Sigmoid colon (tissue), 7 donors: ENCODE data around the gene UBR3. TPM values are rescaled to one million over a fixed set of nuclear protein-coding genes. Genes with fewer than 3 reads are reported as not detected.

Experiments used
- DNase-seq: peaks from one replicate; pipeline ENCODE4 v3.0.0-alpha.2; 2019
- H3K27ac ChIP-seq, 4 donors: fragments of 200-600 bp; sonication (generic); one replicate each; pipeline ENCODE4 v1.5.1; 2016 to 2019; ENCODE audit warnings: mild to moderate bottlenecking in 1 of 4
- H3K27me3 ChIP-seq, 3 donors: fragments of 200-600 bp; sonication (generic); one replicate each; pipeline ENCODE4 v1.5.1; 2019; ENCODE audit warnings: mild to moderate bottlenecking in 1 of 3
- H3K36me3 ChIP-seq, 4 donors: fragments of 200-600 bp; sonication (generic); one replicate each; pipeline ENCODE4 v1.5.1; 2016 to 2019
- H3K4me1 ChIP-seq, 4 donors: fragments of 200-600 bp; sonication (generic); one replicate each; pipeline ENCODE4 v1.5.1; 2017 to 2019
- H3K4me3 ChIP-seq, 4 donors: fragments of 200-600 bp; sonication (generic); one replicate each; pipeline ENCODE4 v1.5.1; 2017 to 2019; ENCODE audit warnings: mild to moderate bottlenecking in 2 of 4, moderate library complexity in 1 of 4
- H3K9me3 ChIP-seq, 4 donors: fragments of 200-600 bp in 3 of 4; sonication (generic) in 3 of 4; one replicate each; pipeline versions ENCODE4 v1.5.1 to v1.6.1; 2013 to 2019
- EP300 ChIP-seq, 4 donors: sonication (generic); formaldehyde crosslinking; IDR thresholded peaks; one replicate each; pipeline ENCODE4 v1.6.1; 2017; ENCODE audit warnings: antibody characterized with exemption in 4 of 4
- POLR2A ChIP-seq, 2 donors: fragments of 450-650 bp; IDR thresholded peaks; one replicate each; pipeline ENCODE4 v1.6.1; 2016; ENCODE audit warnings: antibody characterized with exemption in 2 of 2, mild to moderate bottlenecking in 2 of 2, moderate library complexity in 2 of 2
- POLR2AphosphoS5 ChIP-seq, 4 donors: sonication (generic); formaldehyde crosslinking; IDR thresholded peaks; one replicate each; pipeline ENCODE4 v1.6.1; 2017; ENCODE audit warnings: antibody characterized with exemption in 4 of 4
- WGBS, 2 donors: extraction: QIAGEN DNeasy Blood & Tissue Kit; methylation state at CpG; one replicate each; pipeline ENCODE4 v1.1.7; 2013; 5-methylcytosine and 5-hydroxymethylcytosine counted together
- intact Hi-C: fragments of 100-400 bp; cut with DNase I; formaldehyde crosslinking; loops from one replicate; pipeline ENCODE4 v1.15.1; 2023
- polyA plus RNA-seq, 3 donors: library from polyadenylated mRNA; stranded (reverse); fragments of 200-250 nt; gene quantifications; one replicate each; pipeline ENCODE4 v1.2.3, GENCODE V29; 2013
- total RNA-seq, 4 donors: library from RNA; depleted of rRNA; stranded (reverse); fragments of >200 nt; gene quantifications; one replicate each; pipeline ENCODE4 v1.1.0, GENCODE V29; 2016
- TF ChIP-seq, protein P1 (sequence below), 4 experiments: fragments of 450-650 bp in 3 of 4; fragments of 200-600 bp in 1 of 4; IDR thresholded peaks; one replicate each; pipeline ENCODE4 v1.5.1; 2016 to 2019; ENCODE audit warnings: antibody characterized with exemption in 4 of 4, mild to moderate bottlenecking in 3 of 4, moderate library complexity in 2 of 4
- donor health status: healthy with polysubstance abuse.
- donor health status: Bipolar disorder and iron deficiency.
- donor health status: healthy.

The UBR3 gene
- total and polyA plus RNA-seq, 7 donors, result 4.2 to 101 (median 63.3) TPM

DNA sequence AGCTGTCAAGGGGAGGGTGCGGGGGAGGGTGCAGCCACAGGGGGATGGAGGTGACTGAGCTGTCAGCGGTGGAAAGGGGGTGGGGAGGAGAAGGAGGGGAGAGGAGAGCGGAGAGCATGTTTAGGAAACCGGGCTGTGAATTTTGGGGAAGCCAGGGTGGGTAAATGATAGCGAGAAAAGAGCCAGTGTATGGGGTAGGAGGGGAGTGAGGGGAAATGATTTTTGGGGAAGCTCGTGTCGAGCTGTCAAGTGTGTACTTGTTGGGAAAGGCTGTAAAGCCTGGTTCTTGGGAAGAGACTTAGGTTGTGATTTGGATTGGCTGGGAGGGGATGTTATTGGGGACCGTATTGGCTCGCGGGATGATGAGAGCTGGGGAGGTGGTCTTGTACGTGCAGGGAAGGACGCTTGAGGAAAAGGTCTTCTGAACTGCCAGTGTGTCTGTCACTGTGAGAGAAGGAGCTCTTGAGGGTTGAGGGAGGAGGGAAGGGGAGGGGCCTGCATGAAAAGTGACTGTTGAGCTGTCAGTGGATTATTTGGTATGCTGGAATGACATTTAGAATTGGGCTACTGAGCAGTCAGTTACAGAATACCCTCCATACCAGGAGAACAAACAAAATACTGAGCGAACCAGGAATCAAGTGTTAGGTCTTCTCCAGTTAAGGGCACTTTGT is 1.0 kb downstream of the UBR3 start:
- Histone ChIP-seq H3K27ac (peak overlapping the region; percentile 85 to 96 (median 88)), H3K27me3 (no peaks in the 10 kb centered on the region), H3K4me1 (peaks cover 0 to 62% (median 37%) of the 10 kb centered on the region in 4 donors), H3K9me3 (no peaks in the 10 kb centered on the region), H3K4me3 (peak overlapping the region; percentile 68 to 89 (median 76)), H3K36me3 (no peaks in the 10 kb centered on the region)
- TF ChIP-seq POLR2A (IDR thresholded peaks at IDR 0.05) (no peak), POLR2AphosphoS5 (IDR thresholded peaks at IDR 0.05) (peak in 2 of 4 donors; percentile 19 to 32), EP300 (IDR thresholded peaks at IDR 0.05) (no peak)
- TF ChIP-seq, protein P1, sequence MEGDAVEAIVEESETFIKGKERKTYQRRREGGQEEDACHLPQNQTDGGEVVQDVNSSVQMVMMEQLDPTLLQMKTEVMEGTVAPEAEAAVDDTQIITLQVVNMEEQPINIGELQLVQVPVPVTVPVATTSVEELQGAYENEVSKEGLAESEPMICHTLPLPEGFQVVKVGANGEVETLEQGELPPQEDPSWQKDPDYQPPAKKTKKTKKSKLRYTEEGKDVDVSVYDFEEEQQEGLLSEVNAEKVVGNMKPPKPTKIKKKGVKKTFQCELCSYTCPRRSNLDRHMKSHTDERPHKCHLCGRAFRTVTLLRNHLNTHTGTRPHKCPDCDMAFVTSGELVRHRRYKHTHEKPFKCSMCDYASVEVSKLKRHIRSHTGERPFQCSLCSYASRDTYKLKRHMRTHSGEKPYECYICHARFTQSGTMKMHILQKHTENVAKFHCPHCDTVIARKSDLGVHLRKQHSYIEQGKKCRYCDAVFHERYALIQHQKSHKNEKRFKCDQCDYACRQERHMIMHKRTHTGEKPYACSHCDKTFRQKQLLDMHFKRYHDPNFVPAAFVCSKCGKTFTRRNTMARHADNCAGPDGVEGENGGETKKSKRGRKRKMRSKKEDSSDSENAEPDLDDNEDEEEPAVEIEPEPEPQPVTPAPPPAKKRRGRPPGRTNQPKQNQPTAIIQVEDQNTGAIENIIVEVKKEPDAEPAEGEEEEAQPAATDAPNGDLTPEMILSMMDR (IDR thresholded peaks at IDR 0.05), result no peak
- DNase-seq, result peak; percentile 71
- intact Hi-C loops, result loop anchor here (5.0 kb wide), 2 partner anchors 49 to 241 kb away; no protein-coding TSS in a partner anchor
- 1% methylated on average over 13 of the region's 13 CpGs for whole genome bisulfite sequencing, 2 donors

DNA sequence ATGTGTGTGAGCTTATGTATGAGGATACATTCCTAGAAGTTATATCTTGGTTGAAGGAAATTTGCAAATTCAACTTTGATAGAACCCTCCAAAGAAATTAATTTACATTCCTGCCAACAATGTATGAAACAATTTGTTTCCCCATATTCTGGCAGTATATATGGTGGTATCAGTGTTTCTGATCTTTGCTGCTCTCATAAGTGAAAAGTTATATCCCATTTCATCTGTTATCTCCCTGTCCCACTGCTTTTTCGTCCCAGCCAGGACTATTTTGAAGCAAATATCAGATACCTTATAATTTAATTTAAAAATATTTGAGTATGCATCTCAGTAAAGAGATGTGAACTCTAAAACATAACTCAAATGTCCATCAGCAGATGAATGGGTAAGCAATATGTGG is 7.1 kb downstream of the UBR3 start:
- peaks cover 0 to 74% (median 38%) of the 10 kb centered on the region in 4 donors for H3K4me1 ChIP-seq
- TF ChIP-seq POLR2AphosphoS5 (IDR thresholded peaks at IDR 0.05) (no peak), POLR2A (IDR thresholded peaks at IDR 0.05) (no peak), EP300 (IDR thresholded peaks at IDR 0.05) (no peak)
- TF ChIP-seq, protein P1 (IDR thresholded peaks at IDR 0.05), result no peak
- H3K27ac ChIP-seq, result no peak overlapping the region
- intact Hi-C loops, result no loop called here
- H3K36me3 ChIP-seq, result no peaks in the 10 kb centered on the region
- DNase-seq, result no peak
- no peaks in the 10 kb centered on the region for H3K9me3 ChIP-seq
- no peaks in the 10 kb centered on the region for H3K27me3 ChIP-seq
- H3K4me3 ChIP-seq, result no peak overlapping the region
- WGBS, 2 donors, result 92 to 95% methylated on average over 1 of the region's 1 CpG

DNA sequence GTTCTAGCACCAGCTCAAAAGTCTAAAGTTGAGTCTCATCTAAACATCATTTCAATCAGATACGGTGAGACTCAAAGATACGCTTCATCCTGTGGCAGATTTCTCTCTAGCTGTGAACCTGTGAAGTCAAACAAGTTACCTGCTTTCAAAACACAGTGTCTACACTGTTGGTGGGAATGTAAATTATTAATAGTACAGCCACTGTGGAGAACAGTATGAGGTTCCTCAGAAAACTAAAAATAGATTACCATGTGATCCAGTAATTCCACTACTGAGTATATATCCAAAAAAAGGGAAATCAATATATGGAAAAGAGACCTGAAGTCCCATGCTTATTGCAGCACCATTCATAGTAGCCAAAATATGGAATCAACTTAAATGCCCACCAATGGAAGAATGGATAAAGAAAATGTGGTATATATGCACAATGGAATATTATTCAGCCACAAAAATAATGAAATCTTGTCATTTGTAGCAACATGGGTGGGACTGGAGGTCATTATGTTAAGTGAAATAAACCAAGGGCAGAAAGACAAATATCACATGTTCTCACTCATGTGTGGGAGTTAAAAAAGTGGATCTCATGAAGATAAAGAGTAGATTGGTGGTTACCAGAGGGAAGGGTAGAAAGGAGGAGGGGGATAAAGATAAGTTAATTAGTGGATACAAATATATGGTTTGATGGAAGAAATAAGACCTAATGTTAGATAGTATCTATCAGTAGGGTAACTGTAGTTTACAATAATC is 11.7 kb downstream of the UBR3 start:
- H3K27me3 ChIP-seq, result no peaks in the 10 kb centered on the region
- no peak overlapping the region for H3K27ac ChIP-seq
- H3K36me3 ChIP-seq, result peaks cover 0 to 9% (median 0%) of the 10 kb centered on the region in 4 donors
- no peak for TF ChIP-seq EP300 (IDR thresholded peaks at IDR 0.05)
- TF ChIP-seq, protein P1 (IDR thresholded peaks at IDR 0.05), result no peak
- TF ChIP-seq POLR2A (IDR thresholded peaks at IDR 0.05), result no peak
- no peak for TF ChIP-seq POLR2AphosphoS5 (IDR thresholded peaks at IDR 0.05)
- no peak for DNase-seq
- whole genome bisulfite sequencing, 2 donors, result 95 to 97% methylated on average over 2 of the region's 2 CpGs
- intact Hi-C loops, result no loop called here
- H3K9me3 ChIP-seq, result no peaks in the 10 kb centered on the region
- peaks cover 0 to 57% (median 33%) of the 10 kb centered on the region in 4 donors for H3K4me1 ChIP-seq
- no peak overlapping the region for H3K4me3 ChIP-seq

DNA sequence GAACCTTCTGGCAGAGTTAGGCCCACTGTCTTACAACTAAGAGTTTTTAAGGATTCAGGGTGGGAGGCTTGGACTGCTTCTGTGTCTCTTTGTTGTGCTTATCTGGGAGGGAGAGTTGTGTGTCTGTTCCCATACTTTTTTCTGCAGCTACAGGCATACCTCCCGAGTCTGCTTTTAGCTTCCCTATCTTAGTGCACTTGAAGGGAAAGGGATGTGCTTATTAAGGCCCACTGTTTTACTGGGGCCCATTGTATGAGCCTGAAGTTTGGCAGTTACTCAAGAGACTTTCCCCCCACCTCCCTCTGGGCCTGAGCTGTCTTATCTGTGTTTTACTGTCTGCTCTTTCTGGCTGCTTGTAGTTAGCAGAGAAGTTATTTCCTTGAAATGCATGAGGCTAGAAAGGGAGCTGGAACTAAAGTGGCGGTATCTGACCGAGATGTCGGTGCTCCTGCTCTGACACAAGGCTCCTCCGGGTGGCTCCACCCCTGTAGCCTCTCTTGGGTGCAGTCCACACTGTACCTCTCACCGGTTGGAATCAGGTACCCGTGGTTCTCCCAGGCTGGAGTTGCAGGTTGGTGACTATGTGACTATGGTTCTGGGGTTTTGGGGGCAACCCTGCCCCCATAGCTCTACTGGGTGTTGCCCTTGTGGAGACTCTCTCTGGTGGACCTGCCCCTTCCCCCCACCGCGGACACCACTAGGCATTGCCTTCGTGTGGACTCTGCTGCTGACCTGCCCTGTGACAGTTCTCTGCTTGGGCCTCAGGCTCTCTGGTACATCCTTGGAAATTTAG is 12.9 kb downstream of the UBR3 start:
- Histone ChIP-seq H3K9me3 (no peaks in the 10 kb centered on the region), H3K4me3 (no peak overlapping the region), H3K36me3 (peaks cover 0 to 9% (median 0%) of the 10 kb centered on the region in 4 donors), H3K27ac (peak overlapping the region in 1 of 4 donors; percentile 23), H3K27me3 (no peaks in the 10 kb centered on the region), H3K4me1 (peaks cover 0 to 45% (median 28%) of the 10 kb centered on the region in 4 donors)
- DNase-seq, result no peak
- intact Hi-C loops, result no loop called here
- 46 to 85% methylated on average over 10 of the region's 10 CpGs for WGBS, 2 donors
- no peak for TF ChIP-seq POLR2A (IDR thresholded peaks at IDR 0.05)
- TF ChIP-seq, protein P1 (IDR thresholded peaks at IDR 0.05), result no peak
- TF ChIP-seq POLR2AphosphoS5 (IDR thresholded peaks at IDR 0.05), result no peak
